ENCODE results near the gene TH.

TH gene

DNA sequence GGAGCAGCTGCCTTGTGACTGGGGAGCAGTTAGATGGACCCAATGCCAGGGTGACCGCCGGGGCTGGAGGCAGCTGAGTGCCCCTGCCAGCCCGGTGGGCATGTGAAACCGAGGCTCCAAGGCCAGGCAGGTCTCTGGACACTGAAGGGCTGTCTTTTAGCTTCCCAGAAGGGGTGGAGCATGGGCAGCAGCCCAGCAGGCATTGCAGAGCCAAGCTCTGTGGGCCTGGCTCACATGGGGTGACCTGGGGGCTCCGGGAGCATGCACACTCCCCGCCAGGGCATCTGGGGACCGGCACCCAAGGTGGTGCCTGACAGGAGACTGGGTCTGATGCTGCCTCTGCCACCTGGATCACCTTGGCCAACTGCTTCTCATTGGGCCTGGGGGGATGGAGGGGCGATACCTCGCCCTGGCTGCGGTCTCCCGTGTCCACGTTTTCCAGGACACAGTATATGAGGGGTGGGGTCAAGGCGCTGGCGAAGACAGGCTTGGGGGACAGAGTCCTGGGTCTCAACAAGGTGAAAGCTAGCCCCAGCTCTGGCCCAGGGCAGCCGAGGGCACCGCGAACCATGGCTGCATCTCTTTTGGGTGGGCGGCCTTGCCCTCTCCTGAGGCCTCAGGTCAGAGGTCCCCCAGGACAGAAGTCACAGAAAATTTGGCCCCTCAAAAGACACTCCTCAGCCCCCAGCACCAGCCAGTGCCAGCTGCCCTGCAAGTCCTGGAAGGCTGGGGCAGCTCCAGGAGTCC lies 14.1 kb downstream of the TH start:
- DNase-seq, result no peak

- peak; percentile 21 for DNase-seq
Measured at GRCh38 chr11:2156416-2157182, 15.0 kb downstream of the TH start.

DNA sequence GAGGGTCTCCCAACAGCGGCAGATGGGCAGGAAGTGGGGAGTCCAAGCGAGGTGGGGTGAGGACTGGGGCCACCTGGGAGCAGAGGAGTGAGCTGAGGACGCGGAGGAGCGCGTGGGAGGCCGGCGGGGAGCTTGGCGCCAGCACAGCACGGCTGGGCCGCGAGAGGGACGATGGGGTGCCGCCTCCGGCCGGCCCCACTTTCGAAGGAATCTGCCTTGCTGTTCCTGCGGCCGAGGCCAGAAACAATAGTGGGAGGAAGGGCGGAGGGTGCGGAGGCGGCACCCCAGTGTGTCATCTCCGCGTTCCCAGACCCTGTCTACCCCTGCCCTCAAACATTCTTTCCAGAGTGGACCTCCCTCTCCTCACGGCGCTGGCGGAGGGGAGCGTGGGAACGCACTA lies 16.1 kb downstream of the TH start:
- no peak for DNase-seq

DNA sequence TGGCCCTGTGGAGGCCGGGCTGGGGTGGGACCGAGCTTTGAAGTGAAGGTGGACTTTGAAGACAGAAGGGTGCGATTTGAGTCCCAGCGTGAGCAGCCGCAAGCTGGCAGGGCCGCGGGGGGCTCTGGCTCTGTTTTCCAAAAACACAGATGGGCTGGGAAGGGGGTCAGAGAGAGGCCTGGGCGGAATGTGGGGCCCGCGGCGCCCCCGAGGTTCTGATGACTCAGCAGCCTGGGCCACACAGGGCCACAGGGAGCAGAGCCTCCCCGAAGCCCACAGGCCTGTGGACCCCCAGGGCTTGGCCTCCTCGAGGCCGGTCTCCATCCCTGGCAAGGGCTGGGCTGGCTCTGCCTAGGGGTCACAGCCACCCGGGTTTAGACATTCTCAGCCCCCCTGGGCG lies 16.7 kb downstream of the TH start:
- no peak for DNase-seq

DNA sequence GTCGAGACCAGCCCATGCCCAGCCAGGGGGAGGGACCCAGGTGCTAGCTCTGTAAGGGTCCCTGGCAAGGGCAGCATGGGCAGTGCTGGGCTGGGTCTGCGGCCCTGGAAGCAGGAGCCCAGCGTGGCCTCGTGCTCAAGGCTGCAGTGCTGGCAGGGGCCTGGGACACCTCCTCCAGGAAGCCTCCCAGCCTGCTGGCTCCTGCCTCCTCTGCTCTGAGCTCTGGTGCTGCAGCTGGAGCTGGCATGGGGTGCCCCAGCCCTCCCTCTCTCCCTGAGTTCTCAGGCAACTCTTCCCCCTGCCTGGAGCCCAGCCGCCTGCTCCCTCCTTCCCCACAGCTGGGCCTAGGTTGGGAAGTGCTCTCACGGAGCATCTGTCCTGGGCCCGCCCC lies 17.4 kb downstream of the TH start:
- no peak for DNase-seq

- no peak for DNase-seq
Measured at GRCh38 chr11:2153581-2154194, 17.9 kb downstream of the TH start.

GRCh38 chr11:2151500-2152257 lies 19.9 kb downstream of the TH start:
- peak; percentile 67 for DNase-seq

DNA sequence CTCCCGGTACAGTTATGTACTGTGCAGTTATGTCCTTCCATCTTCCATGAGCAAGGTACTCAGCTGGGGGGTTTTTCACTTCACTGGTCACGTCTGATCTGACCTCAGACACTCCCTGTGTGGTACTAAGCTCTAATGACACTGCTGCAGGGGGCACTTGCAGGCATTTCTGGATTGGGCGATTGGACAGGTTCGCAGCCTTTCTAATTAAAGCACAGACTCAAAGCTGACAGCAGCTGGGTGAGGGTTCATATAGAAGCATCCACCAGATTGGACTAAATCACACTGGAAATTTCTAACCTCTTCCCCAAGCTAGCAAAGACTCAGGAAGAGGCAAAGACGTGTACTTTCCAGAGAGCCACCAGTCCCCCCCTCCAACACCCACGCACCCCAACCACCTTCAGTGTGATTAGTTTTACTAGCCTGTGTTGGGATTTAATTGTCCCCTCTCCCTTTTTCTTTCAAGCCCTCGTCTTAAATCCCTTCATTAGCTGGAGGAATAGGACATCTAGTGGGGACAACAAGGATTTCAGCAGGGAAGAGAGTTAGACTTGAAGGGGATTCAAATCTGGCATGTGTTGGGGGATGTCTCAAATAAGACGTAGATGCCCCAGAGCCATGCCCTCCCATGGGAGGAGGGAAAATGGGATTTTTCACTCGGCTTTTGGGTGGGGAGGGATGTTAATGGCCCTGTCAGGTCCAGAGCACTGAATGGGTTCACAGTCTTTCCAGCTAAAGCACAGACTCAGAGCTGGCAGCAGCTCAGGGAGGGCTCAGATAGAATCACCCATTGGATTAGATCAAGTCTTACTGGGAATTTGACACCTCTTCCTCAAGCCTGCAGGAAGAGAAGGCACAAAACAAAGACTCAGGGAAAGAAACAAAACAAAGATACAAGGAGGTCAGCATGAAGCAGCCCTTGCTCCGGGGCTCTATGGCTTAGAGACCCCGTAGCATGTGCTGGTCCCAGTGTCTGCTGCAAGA lies 21.5 kb downstream of the TH start:
- no peak for DNase-seq

GRCh38 chr11:2149460-2149859 lies 22.2 kb downstream of the TH start:
- no peak for DNase-seq

DNA sequence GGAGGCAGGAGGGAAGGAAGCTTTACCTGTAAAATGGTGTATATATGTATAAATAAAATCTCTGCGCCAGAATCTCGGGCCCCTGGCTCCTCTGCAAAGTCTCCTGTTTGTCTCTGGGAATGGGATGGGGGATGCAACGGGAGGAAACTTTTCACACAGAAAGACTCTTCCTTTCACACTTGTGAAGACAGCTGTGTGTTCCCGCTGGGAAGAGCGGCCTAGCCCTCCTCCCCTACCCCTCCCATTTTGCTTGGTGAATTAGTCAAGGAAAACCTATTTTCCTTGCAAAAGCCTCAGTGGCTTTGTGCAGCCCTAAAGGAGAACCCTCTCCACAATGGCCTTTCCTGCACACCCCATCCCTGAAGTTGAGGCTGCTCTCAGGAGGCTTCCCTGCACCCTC lies 23.0 kb downstream of the TH start:
- DNase-seq, result no peak

DNA sequence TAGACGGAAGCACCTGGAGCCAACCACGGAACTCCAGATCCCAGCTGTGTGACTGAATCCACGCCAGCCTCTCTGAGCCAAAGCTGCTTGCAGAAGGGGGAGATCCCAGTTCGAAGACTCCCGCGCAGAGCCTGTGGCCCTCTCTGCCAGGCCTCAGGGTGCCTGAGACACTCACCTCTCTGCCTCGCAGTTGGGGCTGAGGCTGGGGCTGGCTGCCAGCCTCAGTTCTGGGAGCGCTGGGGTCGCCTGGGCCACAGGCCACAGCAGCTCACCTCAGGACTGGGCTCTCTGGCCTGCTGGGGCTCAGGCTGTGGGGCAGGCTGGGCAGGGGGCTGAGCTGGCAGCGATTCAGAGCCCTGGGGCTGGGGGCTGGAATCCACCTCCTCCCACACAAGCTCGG lies 24.2 kb downstream of the TH start:
- DNase-seq, result no peak

GRCh38 chr11:2146051-2146450 lies 25.6 kb downstream of the TH start:
- DNase-seq, result no peak

GRCh38 chr11:2144544-2145248 lies 26.9 kb downstream of the TH start:
- no peak for DNase-seq

GRCh38 chr11:2143799-2144543 lies 27.6 kb downstream of the TH start:
- no peak for DNase-seq

GRCh38 chr11:2143477-2143798 lies 28.2 kb downstream of the TH start:
- no peak for DNase-seq

DNA sequence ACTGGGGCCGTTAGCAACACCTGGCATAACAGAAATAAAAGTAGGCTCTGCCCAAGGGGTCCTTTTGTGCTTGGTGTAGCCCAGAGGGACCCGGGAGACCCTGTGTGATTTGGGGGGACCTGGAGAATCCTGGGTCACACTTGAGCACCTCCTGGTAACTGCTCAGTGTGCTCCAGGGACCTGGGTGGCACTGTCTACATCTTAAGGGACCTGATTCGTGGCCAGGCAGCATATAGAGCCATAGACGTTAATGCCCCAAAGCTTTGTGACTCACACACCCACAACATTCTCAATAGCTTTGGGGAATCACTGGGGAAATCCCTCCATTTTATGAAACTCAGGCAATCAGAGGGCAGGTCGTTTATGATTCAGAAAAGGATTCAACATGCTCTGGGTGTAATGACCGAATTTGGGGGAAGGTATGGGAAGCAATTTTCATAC lies 28.8 kb downstream of the TH start:
- DNase-seq, result no peak

DNA sequence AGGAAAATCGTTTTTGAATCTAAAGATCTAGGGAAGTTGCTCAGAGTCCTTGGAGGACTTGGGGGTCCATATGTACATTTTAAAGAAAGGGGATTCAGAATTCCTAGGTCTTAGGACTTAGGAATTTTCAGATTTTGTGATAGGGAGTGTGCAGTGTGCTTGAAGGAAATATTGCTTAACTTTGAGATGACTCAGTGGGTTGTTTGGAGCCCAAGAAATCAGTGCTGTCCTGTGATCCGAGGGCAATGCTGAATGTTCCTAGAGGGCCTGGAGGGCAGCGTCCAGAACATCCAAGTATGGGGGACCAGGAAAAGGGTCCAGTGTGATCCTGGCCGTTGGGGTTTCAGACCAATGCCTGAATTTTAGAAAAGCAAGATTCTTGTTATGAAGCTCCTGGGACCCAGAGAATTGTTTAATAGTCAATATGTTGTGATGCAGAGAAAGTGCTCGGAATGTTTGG lies 29.3 kb downstream of the TH start:
- no peak for DNase-seq

- DNase-seq, result no peak
Measured at GRCh38 chr11:2140411-2141400, 30.9 kb downstream of the TH start.

- no peak for DNase-seq
Measured at GRCh38 chr11:2139621-2140337, 31.8 kb downstream of the TH start.
